Left ventricle myocardium inferior (tissue), 1 donor: ENCODE measurements around the gene TNRC6C. TPM values are rescaled to one million over a fixed set of nuclear protein-coding genes. Genes with fewer than 3 reads are reported as not detected.
A peak's percentile ranks its signal among the peaks of the same experiment; 100 is the strongest.

Experiments used
- DNase-seq: peaks from one replicate; pipeline ENCODE4 v3.0.0-alpha.2; 2020
- H3K27ac ChIP-seq: fragments of 200-600 bp; replicated peaks from 2 replicates; pipeline ENCODE4 v1.8.0; 2021
- H3K27me3 ChIP-seq: fragments of 200-600 bp; 2 replicates; pipeline ENCODE4 v1.8.0; 2021; ENCODE audit warnings: low read depth
- H3K36me3 ChIP-seq: fragments of 200-600 bp; 2 replicates; pipeline ENCODE4 v1.8.0; 2021
- H3K4me1 ChIP-seq: fragments of 200-600 bp; 2 replicates; pipeline ENCODE4 v1.8.0; 2021
- H3K4me3 ChIP-seq: fragments of 200-600 bp; 2 replicates; pipeline ENCODE4 v1.8.0; 2021; ENCODE audit warnings: mild to moderate bottlenecking, moderate library complexity
- H3K9me3 ChIP-seq: fragments of 200-600 bp; replicated peaks from 2 replicates; pipeline ENCODE4 v1.8.0; 2021
- CTCF ChIP-seq: fragments of 200-600 bp; IDR thresholded peaks from 2 replicates; pipeline ENCODE4 v1.8.0; 2021; ENCODE audit warnings: antibody characterized with exemption, mild to moderate bottlenecking, borderline replicate concordance
- intact Hi-C: fragments of 100-400 bp; cut with micrococcal nuclease; formaldehyde crosslinking; loops from one replicate; pipeline ENCODE4 v1.11.0; 2022
- total RNA-seq: library from RNA; stranded (reverse); fragmentation: NEBNext Ultra II Directional; extraction: Animal tissue kit (Norgen Biotek cat#: 25700); gene quantifications from one replicate; pipeline ENCODE4 v1.2.1, GENCODE V29; 2021
- donor health status: DM: no; HTN: yes; CAD: no; lungs with severe emphysema.

Gene TNRC6C
- total RNA-seq, 1 donor from 2014 or later = 19.7 TPM

- H3K9me3 ChIP-seq = no peaks in the 10 kb centered on the region
- H3K36me3 ChIP-seq = no peaks in the 10 kb centered on the region
- TF ChIP-seq CTCF = no peak
- H3K4me3 ChIP-seq = no peak overlapping the region
- peak overlapping the region; percentile 37 for H3K27ac ChIP-seq
- intact Hi-C loops = no loop called here
- H3K4me1 ChIP-seq = peaks cover 89% of the 10 kb centered on the region
- DNase-seq = no peak
- H3K27me3 ChIP-seq = no peaks in the 10 kb centered on the region
These were observed 41.1 kb downstream of the TNRC6C start for GRCh38 chr17:77999413-78000173.

- Histone ChIP-seq H3K4me1 (peaks cover 82% of the 10 kb centered on the region), H3K36me3 (no peaks in the 10 kb centered on the region), H3K27me3 (no peaks in the 10 kb centered on the region), H3K27ac (peak overlapping the region; percentile 37), H3K9me3 (no peaks in the 10 kb centered on the region), H3K4me3 (no peak overlapping the region)
- no peak for TF ChIP-seq CTCF
- intact Hi-C loops = no loop called here
- DNase-seq = no peak
These were observed 41.8 kb downstream of the TNRC6C start for GRCh38 chr17:78000341-78000740.

GRCh38 chr17:78001182-78001581 lies 42.7 kb downstream of the TNRC6C start:
- Histone ChIP-seq H3K9me3 (no peaks in the 10 kb centered on the region), H3K4me3 (no peak overlapping the region), H3K27me3 (no peaks in the 10 kb centered on the region), H3K27ac (peak overlapping the region; percentile 44), H3K36me3 (no peaks in the 10 kb centered on the region), H3K4me1 (peaks cover 73% of the 10 kb centered on the region)
- DNase-seq = no peak
- no peak for TF ChIP-seq CTCF
- intact Hi-C loops = no loop called here

GRCh38 chr17:78001612-78002011 lies 43.1 kb downstream of the TNRC6C start:
- peaks cover 69% of the 10 kb centered on the region for H3K4me1 ChIP-seq
- no peaks in the 10 kb centered on the region for H3K36me3 ChIP-seq
- DNase-seq = no peak
- no peaks in the 10 kb centered on the region for H3K27me3 ChIP-seq
- H3K27ac ChIP-seq = no peak overlapping the region
- intact Hi-C loops = no loop called here
- TF ChIP-seq CTCF = no peak
- H3K9me3 ChIP-seq = no peaks in the 10 kb centered on the region
- no peak overlapping the region for H3K4me3 ChIP-seq

GRCh38 chr17:78002166-78002565 lies 43.7 kb downstream of the TNRC6C start:
- DNase-seq = no peak
- intact Hi-C loops = no loop called here
- Histone ChIP-seq H3K4me1 (peaks cover 63% of the 10 kb centered on the region), H3K27ac (no peak overlapping the region), H3K4me3 (no peak overlapping the region), H3K27me3 (no peaks in the 10 kb centered on the region), H3K36me3 (no peaks in the 10 kb centered on the region), H3K9me3 (no peaks in the 10 kb centered on the region)
- TF ChIP-seq CTCF = no peak
